GM19240 (cell line): Measurements from ENCODE around the gene MYPOP.
A peak's percentile ranks its signal among the peaks of the same experiment; 100 is the strongest.

Source experiments
- DNase-seq: peaks from one replicate; pipeline ENCODE4 v3.0.0; 2011; ENCODE audit warnings: low spot score; ENCODE audit not compliant: insufficient read length

MYPOP gene

GRCh38 chr19:45901912-45902650 lies at the start of gene MYPOP:
Gene MYPOP (minus strand): TSS chr19:45902613. CDS start chr19:45901773, 840 bp downstream.
- DNase-seq: no peak

GRCh38 chr19:45947926-45948325 lies 45.5 kb upstream of the MYPOP start:
- no peak for DNase-seq

GRCh38 chr19:45940515-45940805 lies 38.0 kb upstream of the MYPOP start:
- DNase-seq: no peak

GRCh38 chr19:45939792-45940514 lies 37.5 kb upstream of the MYPOP start:
- DNase-seq: no peak

GRCh38 chr19:45938733-45939319 lies 36.4 kb upstream of the MYPOP start:
- DNase-seq: no peak

- DNase-seq: no peak
Observed at GRCh38 chr19:45935267-45935666, 32.9 kb upstream of the MYPOP start.

GRCh38 chr19:45934551-45935230 lies 32.3 kb upstream of the MYPOP start:
- DNase-seq: no peak

GRCh38 chr19:45933759-45934158 lies 31.3 kb upstream of the MYPOP start:
- no peak for DNase-seq

GRCh38 chr19:45931055-45931454 lies 28.6 kb upstream of the MYPOP start:
- DNase-seq: no peak

- DNase-seq: no peak
Observed at GRCh38 chr19:45929247-45929646, 26.8 kb upstream of the MYPOP start.

- DNase-seq: peak; percentile 99
Observed at GRCh38 chr19:45927565-45928261, 25.3 kb upstream of the MYPOP start.

GRCh38 chr19:45924891-45925447 lies 22.6 kb upstream of the MYPOP start:
- DNase-seq: no peak

- DNase-seq: no peak
Observed at GRCh38 chr19:45922281-45922680, 19.9 kb upstream of the MYPOP start.

- DNase-seq: no peak
Observed at GRCh38 chr19:45920458-45920857, 18.0 kb upstream of the MYPOP start.

- no peak for DNase-seq
Observed at GRCh38 chr19:45919678-45920077, 17.3 kb upstream of the MYPOP start.

- DNase-seq: no peak
Observed at GRCh38 chr19:45918721-45919120, 16.3 kb upstream of the MYPOP start.

- no peak for DNase-seq
Observed at GRCh38 chr19:45917421-45918091, 15.1 kb upstream of the MYPOP start.

- DNase-seq: no peak
Observed at GRCh38 chr19:45913874-45914830, 11.7 kb upstream of the MYPOP start, which contains the start of gene NANOS2. Gene NANOS2 (minus strand): TSS chr19:45914778. CDS start chr19:45914693, 85 bp downstream.

- no peak for DNase-seq
Observed at GRCh38 chr19:45911291-45911690, 8.9 kb upstream of the MYPOP start.
